ENCODE results near the gene CHRNB1. TPM values are rescaled to one million over a fixed set of nuclear protein-coding genes. Genes with fewer than 3 reads are reported as not detected.

Gene CHRNB1
- total and polyA plus RNA-seq, 2 of the 8 experiments (the other 6 are each of a cell fraction or from before 2014, with no cell fraction given) = 14.1 to 28.2 TPM

DNA sequence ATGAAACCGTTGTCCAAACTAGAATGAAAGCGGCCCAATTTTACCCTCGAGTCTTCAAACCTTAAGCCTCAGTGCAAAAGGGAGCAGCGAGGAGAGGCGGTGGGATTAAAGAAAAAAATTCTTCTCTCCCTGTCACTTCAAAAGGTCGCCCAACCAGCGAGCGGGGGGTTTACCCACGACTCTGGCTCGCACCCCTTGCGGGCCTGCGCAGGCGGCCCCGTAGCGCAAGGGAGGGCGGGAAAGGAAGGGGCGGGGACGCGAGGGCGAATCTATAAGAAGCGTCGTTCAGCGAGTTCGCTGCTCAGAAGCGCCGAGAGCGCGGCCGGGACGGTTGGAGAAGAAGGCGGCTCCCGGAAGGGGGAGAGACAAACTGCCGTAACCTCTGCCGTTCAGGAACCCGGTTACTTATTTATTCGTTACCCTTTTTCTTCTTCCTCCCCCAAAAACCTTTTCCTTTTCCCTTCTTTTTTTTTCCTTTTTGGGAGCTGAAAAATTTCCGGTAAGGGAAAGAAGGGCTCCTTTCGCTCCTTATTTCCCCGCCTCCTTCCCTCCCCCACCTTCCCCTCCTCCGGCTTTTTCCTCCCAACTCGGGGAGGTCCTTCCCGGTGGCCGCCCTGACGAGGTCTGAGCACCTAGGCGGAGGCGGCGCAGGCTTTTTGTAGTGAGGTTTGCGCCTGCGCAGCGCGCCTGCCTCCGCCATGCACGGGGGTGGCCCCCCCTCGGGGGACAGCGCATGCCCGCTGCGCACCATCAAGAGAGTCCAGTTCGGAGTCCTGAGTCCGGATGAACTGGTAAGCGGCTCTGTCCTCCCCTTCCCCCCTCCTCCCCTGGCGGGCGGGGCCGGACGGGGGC lies 39.4 kb downstream of the CHRNB1 start, which contains the start of gene POLR2A:
Gene POLR2A (plus strand): TSS at position 300 of the 852 bp plus-strand sequence.
- Histone ChIP-seq H3K27me3 (replicated peaks in 1 of 4; ENCODE audit: control insufficient read depth in 3 of 4, extremely low read depth in 1 of 4, insufficient read depth in 3 of 4, low read length in 3 of 4) (no peaks in the 10 kb centered on the region), H2BK15ac (ENCODE audit: low read length) (peak within 1 kb of the TSS; percentile 72; the same call in 1 of the 2 replicates), H3K79me1 (ENCODE audit: low read depth, low read length) (peaks cover 5% of the 10 kb centered on the region), H2BK5ac (ENCODE audit: low read depth, low read length) (peak within 1 kb of the TSS; percentile 99), H2BK120ac (replicated peaks; ENCODE audit: low read depth, low read length) (peak within 1 kb of the TSS; percentile 80), H4K5ac (ENCODE audit: insufficient read length, low read depth, low read length) (peak within 1 kb of the TSS; percentile 95), H3K79me2 (ENCODE audit: control insufficient read depth in 1 of 2, insufficient read depth in 2 of 2, low read length in 2 of 2) (peaks cover 28 to 44% of the 10 kb centered on the region in 2 experiments), H3K23me2 (ENCODE audit: low read depth, low read length) (peaks cover 16% of the 10 kb centered on the region; the same call in 1 of the 2 replicates), H4K8ac (ENCODE audit: extremely low read depth, insufficient read depth, low read length) (peak within 1 kb of the TSS; percentile 94; the same call in 1 of the 2 replicates), H3K9me3 (ENCODE audit: insufficient read depth in 2 of 2, low read depth in 1 of 2, low read length in 1 of 2) (no peaks in the 10 kb centered on the region), H2AFZ (ENCODE audit: low read length) (peak within 1 kb of the TSS; percentile 19; the same call in 1 of the 2 replicates), H3K4me3 (ENCODE audit: extremely low read depth in 1 of 4, insufficient read depth in 2 of 4, low read depth in 3 of 4, low read length in 4 of 4) (peak within 1 kb of the TSS; percentile 79 to 92 (median 84)), H3K18ac (ENCODE audit: extremely low read depth, low read length) (peak within 1 kb of the TSS; percentile 93), H2BK20ac (ENCODE audit: low read length) (no peak within 1 kb of the TSS), H3K4ac (replicated peaks; ENCODE audit: insufficient read length, low read depth, low read length) (peak within 1 kb of the TSS; percentile 98), H3K4me2 (ENCODE audit: insufficient read depth in 1 of 2, low read depth in 2 of 2, low read length in 2 of 2) (peak within 1 kb of the TSS; percentile 83 to 96), H3K27ac (ENCODE audit: low read depth, low read length) (peak within 1 kb of the TSS; percentile 96), H4K91ac (replicated peaks; ENCODE audit: insufficient read length, low read length) (peak within 1 kb of the TSS; percentile 49), H4K20me1 (replicated peaks in 1 of 2; ENCODE audit: control insufficient read depth in 1 of 2, insufficient read depth in 2 of 2, low read length in 2 of 2) (peaks cover 11 to 17% of the 10 kb centered on the region in 2 experiments), H3K36me3 (ENCODE audit: control insufficient read depth in 2 of 4, insufficient read depth in 4 of 4, low read length in 3 of 4) (0 out of 8 replicates have a peak, but pooled peaks cover 0 to 3% (median 0%) of the 10 kb centered on the region in 4 experiments), H2AK5ac (ENCODE audit: low read depth, low read length) (0 out of 2 replicates have a peak within 1 kb of the TSS, but pooled peaks have one; percentile 16), H3K56ac (replicated peaks; ENCODE audit: insufficient read length, low read depth, low read length) (peak within 1 kb of the TSS; percentile 96), H3K14ac (ENCODE audit: insufficient read length) (no peak within 1 kb of the TSS), H3K9ac (replicated peaks in 1 of 4; ENCODE audit: extremely low read depth in 1 of 4, low read depth in 3 of 4, low read length in 3 of 4) (peak within 1 kb of the TSS; percentile 86 to 98 (median 90)), H2BK12ac (ENCODE audit: low read depth, low read length) (peak within 1 kb of the TSS; percentile 93), H3K23ac (ENCODE audit: insufficient read length) (no peak within 1 kb of the TSS), H3K4me1 (replicated peaks in 1 of 4; ENCODE audit: control insufficient read depth in 3 of 4, insufficient read depth in 4 of 4, low read length in 3 of 4) (peaks cover 2 to 18% (median 13%) of the 10 kb centered on the region in 4 experiments)
- CTCF ChIA-PET (ENCODE audit: partially characterized antibody) = interaction anchor here (1.4 kb wide), 1 partner anchor 46 kb away, joined by 6 read pairs; no protein-coding TSS in a partner anchor
- WGBS, 2 experiments (ENCODE audit: extremely low coverage in 1 of 2, insufficient coverage in 1 of 2, insufficient read length in 1 of 2, insufficient replicate concordance in 2 of 2, low coverage in 1 of 2, low lambda C conversion rate in 2 of 2, missing lambda C conversion rate in 1 of 2) = 1% methylated on average over 28 of the region's 64 CpGs; no CpG with 5 or more reads in 1 of the 2 experiments
- peak; percentile 28 for FAIRE-seq
- peak; percentile 93 to 98 for DNase-seq (ENCODE audit: low read depth in 1 of 2, low spot score in 2 of 2)
- POLR2A ChIA-PET (ENCODE audit: partially characterized antibody) = interaction anchor here (0.6 to 14.3 kb wide), 62 partner anchors 8 to 1678 kb away, joined by 3 to 339 read pairs (median 4); partner anchors contain the start of genes ACAP1, CD68, CHRNB1 and FGF11
- no peak for TF ChIP-seq ZNF274 (IDR thresholded peaks at IDR 0.05; ENCODE audit: borderline replicate concordance, extremely low read depth, low read length)
- TF ChIP-seq, protein P1, sequence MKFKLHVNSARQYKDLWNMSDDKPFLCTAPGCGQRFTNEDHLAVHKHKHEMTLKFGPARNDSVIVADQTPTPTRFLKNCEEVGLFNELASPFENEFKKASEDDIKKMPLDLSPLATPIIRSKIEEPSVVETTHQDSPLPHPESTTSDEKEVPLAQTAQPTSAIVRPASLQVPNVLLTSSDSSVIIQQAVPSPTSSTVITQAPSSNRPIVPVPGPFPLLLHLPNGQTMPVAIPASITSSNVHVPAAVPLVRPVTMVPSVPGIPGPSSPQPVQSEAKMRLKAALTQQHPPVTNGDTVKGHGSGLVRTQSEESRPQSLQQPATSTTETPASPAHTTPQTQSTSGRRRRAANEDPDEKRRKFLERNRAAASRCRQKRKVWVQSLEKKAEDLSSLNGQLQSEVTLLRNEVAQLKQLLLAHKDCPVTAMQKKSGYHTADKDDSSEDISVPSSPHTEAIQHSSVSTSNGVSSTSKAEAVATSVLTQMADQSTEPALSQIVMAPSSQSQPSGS (IDR thresholded peaks at IDR 0.05; ENCODE audit: low read length) = peak; percentile 58; the same call in 1 of the 2 replicates
- no peak for TF ChIP-seq SUZ12 (IDR thresholded peaks at IDR 0.05; ENCODE audit: low read length)
- TF ChIP-seq JUND (IDR thresholded peaks at IDR 0.05; ENCODE audit: low read length) = peak; percentile 71
- peak; percentile 46; the same call in 1 of the 2 replicates for TF ChIP-seq CREB1 (IDR thresholded peaks at IDR 0.05)
- TF ChIP-seq CBX8 (IDR thresholded peaks at IDR 0.05; ENCODE audit: borderline replicate concordance, low read depth, low read length) = no peak
- 0 out of 2 replicates have a peak, but pooled peaks have one; percentile 19 for TF ChIP-seq USF2 (IDR thresholded peaks at IDR 0.05; ENCODE audit: low read length)
- peak; percentile 80 for TF ChIP-seq SP1 (IDR thresholded peaks at IDR 0.05; ENCODE audit: low read depth, low read length)
